Measurements from ENCODE around the gene MYMX.

Gene MYMX

GRCh38 chr6:44253307-44254101 lies 36.8 kb downstream of the MYMX start:
- DNase-seq = peak; percentile 60

- no peak for DNase-seq
Measured at GRCh38 chr6:44254191-44255104, 37.7 kb downstream of the MYMX start.

- DNase-seq = no peak
Measured at GRCh38 chr6:44255105-44255808, 38.5 kb downstream of the MYMX start.

GRCh38 chr6:44255871-44256774 lies 39.4 kb downstream of the MYMX start:
- peak; percentile 23 for DNase-seq

GRCh38 chr6:44256775-44257024 lies 40.0 kb downstream of the MYMX start:
- no peak for DNase-seq

GRCh38 chr6:44257025-44257752 lies 40.5 kb downstream of the MYMX start, which contains the start of gene SLC35B2:
Gene SLC35B2, minus strand, starts transcription at chr6:44257528. Its CDS starts 118 bp downstream, at chr6:44257410.
- DNase-seq = peak; percentile 59

- DNase-seq = no peak
Measured at GRCh38 chr6:44257753-44258324, 41.1 kb downstream of the MYMX start.

GRCh38 chr6:44258325-44258863 lies 41.7 kb downstream of the MYMX start:
- DNase-seq = no peak

GRCh38 chr6:44258921-44259320 lies 42.2 kb downstream of the MYMX start:
- no peak for DNase-seq

GRCh38 chr6:44260011-44260410 lies 43.3 kb downstream of the MYMX start:
- DNase-seq = no peak

GRCh38 chr6:44260451-44261297 lies 43.9 kb downstream of the MYMX start:
- DNase-seq = no peak

GRCh38 chr6:44261581-44261980 lies 44.9 kb downstream of the MYMX start:
- DNase-seq = no peak

- no peak for DNase-seq
Measured at GRCh38 chr6:44262467-44263353, 46.0 kb downstream of the MYMX start.

- no peak for DNase-seq
Measured at GRCh38 chr6:44263354-44264100, 46.8 kb downstream of the MYMX start.

GRCh38 chr6:44264154-44265006 lies 47.7 kb downstream of the MYMX start:
- DNase-seq = peak; percentile 33

- peak; percentile 92 for DNase-seq
Measured at GRCh38 chr6:44265007-44265721, 48.4 kb downstream of the MYMX start, which contains the start of gene NFKBIE. Gene NFKBIE, minus strand, starts transcription at chr6:44265551. Its CDS starts 205 bp downstream, at chr6:44265346.
